C4-2B (cell line): ENCODE data around the gene STK11IP.

Experiments
- CTCF ChIP-seq: fragments of 450-650 bp; conservative IDR thresholded peaks from 2 replicates; pipeline ENCODE4 v1.5.1; 2017; ENCODE audit warnings: mild to moderate bottlenecking
- ZFX ChIP-seq: fragments of 450-650 bp; IDR thresholded peaks from 2 replicates; pipeline ENCODE4 v1.6.1; 2017

GRCh38 chr2:219625179-219625578, 27.5 kb downstream of the STK11IP start:
- TF ChIP-seq CTCF: no peak
- no peak for TF ChIP-seq ZFX
